IMR-90 (cell line): Measurements from ENCODE around the gene OTOA. TPM values are rescaled to one million over a fixed set of nuclear protein-coding genes. Genes with fewer than 3 reads are reported as not detected.

Source experiments
- ATAC-seq: fragments of 200-7000 bp; cut with Tn5 transposase; 2 replicates; pipeline ENCODE4 v1.9.1; 2020; ENCODE audit warnings: low read depth, mild to moderate bottlenecking, moderate library complexity
- BruUV-seq: library from RNA; stranded (reverse); fragments of 400-500 nt; replicated peaks from 2 replicates; lab custom pipeline; 2021; lab: Mats Ljungman, UMichigan
- CTCF ChIA-PET: fragments of 300-600 bp; formaldehyde crosslinking; extraction: SDS; loops from one replicate; lab custom pipeline; 2021; ENCODE audit warnings: antibody characterized with exemption; lab: Yijun Ruan, JAX
- POLR2A ChIA-PET: fragments of 300-600 bp; sonication (Branson Sonifier 250); formaldehyde crosslinking; loops from one replicate; lab custom pipeline; 2022; ENCODE audit warnings: antibody characterized with exemption; ENCODE audit not compliant: unreplicated experiment; lab: Charles Lee
- DNase-seq: peaks from one replicate; pipeline ENCODE4 v3.0.0; 2013
- H2AFZ ChIP-seq: replicated peaks from 2 replicates; pipeline ENCODE3; 2013; ENCODE audit warnings: low read length, mild to moderate bottlenecking; ENCODE audit not compliant: poor library complexity
- H2AK5ac ChIP-seq: 2 replicates; pipeline ENCODE4 v1.6.1; 2013; ENCODE audit warnings: low read depth, low read length, inconsistent platforms
- H2AK9ac ChIP-seq: replicated peaks from 2 replicates; pipeline ENCODE3; 2013; ENCODE audit warnings: mild to moderate bottlenecking, low read depth, low read length, moderate library complexity; ENCODE audit not compliant: poor library complexity
- H2BK120ac ChIP-seq: 2 replicates; pipeline ENCODE4 v1.6.1; 2013; ENCODE audit warnings: low read depth, low read length, inconsistent platforms
- H2BK15ac ChIP-seq: 3 replicates; pipeline ENCODE4 v1.6.1; 2013; ENCODE audit warnings: low read depth, low read length, inconsistent platforms
- H2BK20ac ChIP-seq: 2 replicates; pipeline ENCODE4 v1.6.1; 2013; ENCODE audit warnings: low read depth, mild to moderate bottlenecking, inconsistent platforms, low read length, moderate library complexity
- H2BK5ac ChIP-seq: 2 replicates; pipeline ENCODE4 v1.6.1; 2013; ENCODE audit warnings: mild to moderate bottlenecking, low read depth, low read length, inconsistent platforms; ENCODE audit not compliant: poor library complexity, severe bottlenecking
- H3K14ac ChIP-seq: replicated peaks from 2 replicates; pipeline ENCODE4 v1.6.1; 2013; ENCODE audit warnings: low read depth, low read length, inconsistent platforms
- H3K18ac ChIP-seq: 2 replicates; pipeline ENCODE4 v1.6.1; 2013; ENCODE audit warnings: low read depth, low read length, control low read depth
- H3K23ac ChIP-seq: 2 replicates; pipeline ENCODE4 v1.6.1; 2013; ENCODE audit warnings: low read depth, low read length, inconsistent platforms
- H3K27ac ChIP-seq: 2 replicates; pipeline ENCODE4 v1.5.1; 2013; ENCODE audit warnings: mild to moderate bottlenecking, control low read depth, low read length; ENCODE audit not compliant: insufficient read depth
- H3K27me3 ChIP-seq: 2 replicates; pipeline ENCODE4 v1.6.1; 2013; ENCODE audit warnings: low read length; ENCODE audit not compliant: control insufficient read depth, insufficient read depth
- H3K36me3 ChIP-seq: 2 replicates; pipeline ENCODE4 v1.6.1; 2013; ENCODE audit warnings: low read length, mixed read lengths; ENCODE audit not compliant: control insufficient read depth, insufficient read depth
- H3K4ac ChIP-seq: 2 replicates; pipeline ENCODE4 v1.6.1; 2013; ENCODE audit warnings: low read depth, low read length, inconsistent platforms
- H3K4me1 ChIP-seq: 2 replicates; pipeline ENCODE4 v1.6.1; 2013; ENCODE audit warnings: low read length, mixed read lengths; ENCODE audit not compliant: control insufficient read depth, insufficient read depth
- H3K4me2 ChIP-seq: 2 replicates; pipeline ENCODE4 v1.6.1; 2013; ENCODE audit warnings: low read depth, mild to moderate bottlenecking, control low read depth, low read length, moderate library complexity
- H3K4me3 ChIP-seq: 2 replicates; pipeline ENCODE4 v1.5.1; 2013; ENCODE audit warnings: low read depth, mild to moderate bottlenecking, control low read depth, low read length, moderate library complexity; ENCODE audit not compliant: insufficient read depth
- H3K56ac ChIP-seq: 2 replicates; pipeline ENCODE4 v1.6.1; 2013; ENCODE audit warnings: low read length, inconsistent platforms; ENCODE audit not compliant: insufficient read depth; ENCODE audit errors: extremely low read depth
- H3K79me1 ChIP-seq, 2 experiments: 2 replicates each; pipeline ENCODE4 v1.6.1; 2013; ENCODE audit warnings: low read length in 2 of 2, inconsistent platforms in 1 of 2, low read depth in 1 of 2
- H3K9ac ChIP-seq: 2 replicates; pipeline ENCODE4 v1.6.1; 2013; ENCODE audit warnings: low read depth, low read length, control low read depth
- H3K9me1 ChIP-seq: 2 replicates; pipeline ENCODE4 v1.6.1; 2013; ENCODE audit warnings: low read length, inconsistent platforms; ENCODE audit not compliant: insufficient read depth
- H3K9me3 ChIP-seq: 2 replicates; pipeline ENCODE4 v1.6.1; 2013; ENCODE audit warnings: low read length; ENCODE audit not compliant: control insufficient read depth, insufficient read depth
- H4K20me1 ChIP-seq: 2 replicates; pipeline ENCODE4 v1.6.1; 2013; ENCODE audit warnings: low read length, inconsistent platforms; ENCODE audit not compliant: insufficient read depth
- H4K5ac ChIP-seq: 2 replicates; pipeline ENCODE4 v1.6.1; 2013; ENCODE audit warnings: mild to moderate bottlenecking, low read depth, low read length, control low read depth
- H4K8ac ChIP-seq, 2 experiments: 2 replicates each; pipeline ENCODE4 v1.6.1; 2013; ENCODE audit warnings: low read depth in 2 of 2, low read length in 2 of 2, control low read depth in 1 of 2, inconsistent platforms in 1 of 2
- H4K91ac ChIP-seq: 2 replicates; pipeline ENCODE4 v1.6.1; 2013; ENCODE audit warnings: low read depth, low read length, inconsistent platforms; ENCODE audit not compliant: insufficient read depth
- BHLHE40 ChIP-seq: fragments of 150-350 bp; IDR thresholded peaks from 2 replicates; pipeline ENCODE4 v1.6.1; 2016; ENCODE audit warnings: mild to moderate bottlenecking, low read depth, low read length
- CEBPB ChIP-seq: IDR thresholded peaks from 2 replicates; pipeline ENCODE4 v1.6.1; 2012; ENCODE audit warnings: low read depth, low read length, improper control_type of control experiment
- CHD1 ChIP-seq: IDR thresholded peaks from 2 replicates; pipeline ENCODE4 v1.6.1; 2012; ENCODE audit warnings: low read depth, low read length, improper control_type of control experiment
- FOS ChIP-seq: fragments of 150-350 bp; IDR thresholded peaks from 2 replicates; pipeline ENCODE4 v1.6.1; 2016; ENCODE audit warnings: low read depth, low read length
- MAFK ChIP-seq: IDR thresholded peaks from 2 replicates; pipeline ENCODE4 v1.6.1; 2012; ENCODE audit warnings: low read depth, low read length, improper control_type of control experiment
- MAZ ChIP-seq: IDR thresholded peaks from 2 replicates; pipeline ENCODE4 v1.6.1; 2012; ENCODE audit warnings: low read depth, mild to moderate bottlenecking, low read length, improper control_type of control experiment, moderate library complexity, borderline replicate concordance
- MXI1 ChIP-seq: IDR thresholded peaks from 2 replicates; pipeline ENCODE4 v1.6.1; 2012; ENCODE audit warnings: low read depth, mild to moderate bottlenecking, low read length, moderate library complexity, borderline replicate concordance
- NFE2L2 ChIP-seq: fragments of 150-350 bp; IDR thresholded peaks from 2 replicates; pipeline ENCODE4 v1.6.1; 2016; ENCODE audit warnings: low read depth, mild to moderate bottlenecking, low read length
- POLR2A ChIP-seq: IDR thresholded peaks from 2 replicates; pipeline ENCODE4 v1.6.1; 2012; ENCODE audit warnings: mild to moderate bottlenecking, low read depth, low read length
- RAD21 ChIP-seq: IDR thresholded peaks from 2 replicates; pipeline ENCODE4 v1.6.1; 2012; ENCODE audit warnings: low read length, improper control_type of control experiment
- RCOR1 ChIP-seq: IDR thresholded peaks from 2 replicates; pipeline ENCODE4 v1.6.1; 2012; ENCODE audit warnings: mild to moderate bottlenecking, low read length, improper control_type of control experiment; ENCODE audit not compliant: insufficient replicate concordance
- RFX5 ChIP-seq: IDR thresholded peaks from 2 replicates; pipeline ENCODE4 v1.8.0; 2012; ENCODE audit warnings: low read depth, mild to moderate bottlenecking, low read length, moderate library complexity
- SMC3 ChIP-seq: fragments of 150-350 bp; IDR thresholded peaks from 2 replicates; pipeline ENCODE4 v1.6.1; 2016; ENCODE audit warnings: low read depth, mild to moderate bottlenecking, antibody characterized with exemption, low read length, moderate library complexity
- WGBS, 2 experiments: methylation state at CpG; one replicate each; pipeline versions ENCODE4 v1.1.5 to v1.1.7; 2013; ENCODE audit warnings: missing lambda C conversion rate in 2 of 2; ENCODE audit not compliant: insufficient read length in 1 of 2; ENCODE audit errors: extremely low coverage in 2 of 2; 5-methylcytosine and 5-hydroxymethylcytosine counted together
- dilution Hi-C: fragments of 300-500 bp; cut with HindIII; formaldehyde crosslinking; loops from one replicate; pipeline ENCODE4 v1.14.3; 2018; ENCODE audit warnings: low sequenced_read_pairs; ENCODE audit not compliant: unreplicated experiment
- in situ Hi-C: fragments of 300-500 bp; cut with MboI; formaldehyde crosslinking; loops from 3 replicates; pipeline ENCODE4 v1.14.3; 2019; ENCODE audit warnings: low sequenced_read_pairs, inconsistent platforms, mixed read lengths
- intact Hi-C: fragments of 100-400 bp; cut with micrococcal nuclease; formaldehyde crosslinking; loops from 2 replicates; pipeline ENCODE4 v1.10.0; 2022
- polyA plus RNA-seq, 3 experiments: library from polyadenylated mRNA; depleted of rRNA; stranded (reverse); fragments of >200 nt; gene quantifications; 2 replicates each; pipeline ENCODE4 v1.2.3, GENCODE V29; 2012; ENCODE audit warnings: low replicate concordance in 1 of 3
- total RNA-seq: library from RNA; depleted of rRNA; stranded (reverse); fragments of >200 nt; gene quantifications from 2 replicates; pipeline ENCODE4 v1.2.3, GENCODE V29; 2012
- TF ChIP-seq, protein P1 (sequence below): fragments of 150-350 bp; IDR thresholded peaks from 2 replicates; pipeline ENCODE4 v1.6.1; 2017; ENCODE audit warnings: mild to moderate bottlenecking, antibody characterized with exemption, low read length, low read depth
- TF ChIP-seq, protein P2 (sequence below): fragments of 150-350 bp; IDR thresholded peaks from 2 replicates; pipeline ENCODE4 v1.6.1; 2016; ENCODE audit warnings: low read depth, mild to moderate bottlenecking, low read length, moderate library complexity, borderline replicate concordance
- TF ChIP-seq, protein P3 (sequence below): conservative IDR thresholded peaks from 2 replicates; pipeline ENCODE4 v1.5.1; 2012; ENCODE audit warnings: mild to moderate bottlenecking, low read depth, low read length, improper control_type of control experiment

OTOA gene
- total and polyA plus RNA-seq, 2 of the 4 experiments (the other 2 are of a cell fraction): 0.02 TPM; not detected in 1

DNA sequence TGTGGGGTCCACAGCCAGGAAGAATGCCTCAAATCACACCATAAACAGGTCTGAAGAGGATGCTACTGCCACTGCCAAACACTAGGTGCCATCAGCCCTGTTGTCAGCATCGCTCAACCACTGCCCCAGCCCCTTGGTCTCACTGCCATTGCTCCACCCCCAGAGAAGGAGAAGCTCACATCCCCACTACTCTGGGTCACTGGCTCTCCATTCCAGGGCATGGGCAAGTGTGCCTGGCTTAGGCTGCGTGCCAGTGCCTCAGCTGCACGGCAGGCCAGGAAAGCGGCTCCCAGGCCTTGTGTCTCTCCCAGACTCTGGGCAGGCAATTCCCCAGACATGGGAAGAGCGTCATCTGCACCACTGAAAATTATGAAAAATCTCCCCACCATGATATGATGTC lies 10.2 kb upstream of the OTOA start:
- DNase-seq (no peak), ATAC-seq (no peak)
- dilution Hi-C loops (no loop called here), intact Hi-C loops (no loop called here), in situ Hi-C loops (loop anchor here (10.0 kb wide), 1 partner anchor 59 kb away; the partner anchor contains the start of gene METTL9)
- Histone ChIP-seq H3K23ac (no peak overlapping the region), H3K27ac (no peak overlapping the region), H4K8ac (no peak overlapping the region), H3K18ac (no peak overlapping the region), H3K4ac (no peak overlapping the region), H3K14ac (no peak overlapping the region), H3K56ac (no peak overlapping the region), H3K4me3 (no peak overlapping the region), H3K9ac (no peak overlapping the region), H4K5ac (no peak overlapping the region), H3K9me3 (no peaks in the 10 kb centered on the region), H3K36me3 (peaks cover 6% of the 10 kb centered on the region), H4K91ac (no peak overlapping the region), H3K4me2 (no peak overlapping the region), H2BK5ac (no peak overlapping the region), H2AK5ac (no peak overlapping the region), H3K27me3 (no peaks in the 10 kb centered on the region), H2AFZ (no peak overlapping the region), H2BK20ac (no peak overlapping the region), H3K9me1 (no peaks in the 10 kb centered on the region), H2BK15ac (no peak overlapping the region), H2AK9ac (no peak overlapping the region), H3K4me1 (no peaks in the 10 kb centered on the region; the same call in 1 of the 2 replicates), H2BK120ac (no peak overlapping the region), H3K79me1 (peaks cover 14 to 21% of the 10 kb centered on the region in 2 experiments), H4K20me1 (no peaks in the 10 kb centered on the region)
- ChIA-PET POLR2A (no interaction called here), CTCF (no interaction called here)
- TF ChIP-seq CHD1 (no peak), SMC3 (no peak), RAD21 (no peak), FOS (no peak), RFX5 (no peak), MXI1 (no peak), MAZ (no peak), RCOR1 (no peak), MAFK (no peak), NFE2L2 (no peak), POLR2A (no peak), CEBPB (no peak), BHLHE40 (no peak)
- TF ChIP-seq, protein P1, sequence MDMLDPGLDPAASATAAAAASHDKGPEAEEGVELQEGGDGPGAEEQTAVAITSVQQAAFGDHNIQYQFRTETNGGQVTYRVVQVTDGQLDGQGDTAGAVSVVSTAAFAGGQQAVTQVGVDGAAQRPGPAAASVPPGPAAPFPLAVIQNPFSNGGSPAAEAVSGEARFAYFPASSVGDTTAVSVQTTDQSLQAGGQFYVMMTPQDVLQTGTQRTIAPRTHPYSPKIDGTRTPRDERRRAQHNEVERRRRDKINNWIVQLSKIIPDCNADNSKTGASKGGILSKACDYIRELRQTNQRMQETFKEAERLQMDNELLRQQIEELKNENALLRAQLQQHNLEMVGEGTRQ: no peak
- TF ChIP-seq, protein P2, sequence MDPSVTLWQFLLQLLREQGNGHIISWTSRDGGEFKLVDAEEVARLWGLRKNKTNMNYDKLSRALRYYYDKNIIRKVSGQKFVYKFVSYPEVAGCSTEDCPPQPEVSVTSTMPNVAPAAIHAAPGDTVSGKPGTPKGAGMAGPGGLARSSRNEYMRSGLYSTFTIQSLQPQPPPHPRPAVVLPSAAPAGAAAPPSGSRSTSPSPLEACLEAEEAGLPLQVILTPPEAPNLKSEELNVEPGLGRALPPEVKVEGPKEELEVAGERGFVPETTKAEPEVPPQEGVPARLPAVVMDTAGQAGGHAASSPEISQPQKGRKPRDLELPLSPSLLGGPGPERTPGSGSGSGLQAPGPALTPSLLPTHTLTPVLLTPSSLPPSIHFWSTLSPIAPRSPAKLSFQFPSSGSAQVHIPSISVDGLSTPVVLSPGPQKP: no peak
- TF ChIP-seq, protein P3, sequence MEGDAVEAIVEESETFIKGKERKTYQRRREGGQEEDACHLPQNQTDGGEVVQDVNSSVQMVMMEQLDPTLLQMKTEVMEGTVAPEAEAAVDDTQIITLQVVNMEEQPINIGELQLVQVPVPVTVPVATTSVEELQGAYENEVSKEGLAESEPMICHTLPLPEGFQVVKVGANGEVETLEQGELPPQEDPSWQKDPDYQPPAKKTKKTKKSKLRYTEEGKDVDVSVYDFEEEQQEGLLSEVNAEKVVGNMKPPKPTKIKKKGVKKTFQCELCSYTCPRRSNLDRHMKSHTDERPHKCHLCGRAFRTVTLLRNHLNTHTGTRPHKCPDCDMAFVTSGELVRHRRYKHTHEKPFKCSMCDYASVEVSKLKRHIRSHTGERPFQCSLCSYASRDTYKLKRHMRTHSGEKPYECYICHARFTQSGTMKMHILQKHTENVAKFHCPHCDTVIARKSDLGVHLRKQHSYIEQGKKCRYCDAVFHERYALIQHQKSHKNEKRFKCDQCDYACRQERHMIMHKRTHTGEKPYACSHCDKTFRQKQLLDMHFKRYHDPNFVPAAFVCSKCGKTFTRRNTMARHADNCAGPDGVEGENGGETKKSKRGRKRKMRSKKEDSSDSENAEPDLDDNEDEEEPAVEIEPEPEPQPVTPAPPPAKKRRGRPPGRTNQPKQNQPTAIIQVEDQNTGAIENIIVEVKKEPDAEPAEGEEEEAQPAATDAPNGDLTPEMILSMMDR: no peak
- no TSS peak for BruUV-seq
- 100% methylated on average over 1 of the region's 5 CpGs; no CpG with 5 or more reads in 1 of the 2 experiments for WGBS, 2 experiments
